Tibial artery (tissue), 4 donors: ENCODE measurements around the gene PXT1.
A peak's percentile ranks its signal among the peaks of the same experiment; 100 is the strongest.

Source experiments
- DNase-seq, 2 donors: peaks; one replicate each; pipeline ENCODE4 v3.0.0-alpha.2; 2019
- H3K27ac ChIP-seq, 2 donors: fragments of 200-600 bp; sonication (generic) in 1 of 2; 1 replicate in 1 of 2; 2 replicates in 1 of 2; pipeline ENCODE4 v1.5.1; 2018 to 2019; ENCODE audit warnings: mild to moderate bottlenecking in 1 of 2
- H3K27me3 ChIP-seq, 2 donors: fragments of 200-600 bp; sonication (generic) in 1 of 2; one replicate each; pipeline versions ENCODE4 v1.5.1 to v1.6.0; 2016 to 2019
- H3K36me3 ChIP-seq, 3 donors: fragments of 200-600 bp; sonication (generic) in 2 of 3; one replicate each; pipeline ENCODE4 v1.5.1; 2016 to 2019; ENCODE audit warnings: mild to moderate bottlenecking in 2 of 3
- H3K4me1 ChIP-seq, 4 donors: fragments of 200-600 bp; sonication (generic) in 2 of 4; 1 replicate in 3 of 4; 2 replicates in 1 of 4; pipeline ENCODE4 v1.5.1; 2016 to 2019
- H3K4me3 ChIP-seq, 2 donors: fragments of 200-600 bp; sonication (generic) in 1 of 2; 1 replicate in 1 of 2; 2 replicates in 1 of 2; pipeline ENCODE4 v1.5.1; 2018 to 2019; ENCODE audit warnings: mild to moderate bottlenecking in 2 of 2
- H3K9me3 ChIP-seq, 3 donors: fragments of 200-600 bp; sonication (generic) in 1 of 3; one replicate each; pipeline ENCODE4 v1.5.1; 2016 to 2019
- intact Hi-C: fragments of 100-400 bp; cut with DNase I; formaldehyde crosslinking; loops from one replicate; pipeline ENCODE4 v1.15.0; 2023; ENCODE audit warnings: low total_unique reads
- TF ChIP-seq, protein P1 (sequence below), 2 experiments: fragments of 200-600 bp in 1 of 2; fragments of 450-650 bp in 1 of 2; IDR thresholded peaks; one replicate each; pipeline ENCODE4 v1.5.1; 2017 to 2019; ENCODE audit warnings: antibody characterized with exemption in 2 of 2, mild to moderate bottlenecking in 1 of 2, moderate library complexity in 1 of 2

PXT1 gene

DNA sequence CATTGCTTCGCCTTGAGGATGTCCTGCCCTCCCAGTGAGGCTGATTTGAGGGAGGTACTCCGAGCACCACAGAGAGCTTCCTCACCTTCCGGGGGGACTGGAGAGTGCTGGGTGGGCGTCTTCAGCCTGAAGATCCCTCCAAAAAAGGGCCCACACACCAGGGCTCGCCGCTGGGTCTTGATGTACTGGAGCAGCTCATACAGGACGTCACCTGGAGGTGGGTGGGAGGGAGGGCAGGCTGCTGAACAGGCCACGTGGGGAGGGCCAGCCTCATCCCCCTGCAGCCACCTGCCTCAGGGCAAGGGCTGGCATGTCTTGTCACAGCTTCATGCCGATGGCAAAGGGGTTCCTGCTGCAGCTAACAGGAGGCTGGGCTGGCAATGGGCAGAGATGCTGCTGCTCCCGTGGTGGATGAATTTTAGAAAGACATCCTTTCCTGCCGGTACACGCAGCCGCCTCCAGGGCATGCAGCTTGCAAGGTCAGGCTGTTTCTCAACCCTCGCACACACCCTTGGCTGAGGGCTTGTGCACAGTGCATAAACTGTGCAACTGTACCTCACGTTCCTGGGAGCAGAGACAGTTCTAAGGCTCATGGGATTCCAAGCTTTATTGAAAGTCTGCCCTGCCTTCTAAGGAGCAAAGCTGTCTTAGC, 69.2 kb downstream of the PXT1 start:
- no peak overlapping the region for H3K4me3 ChIP-seq
- no peaks in the 10 kb centered on the region for H3K27me3 ChIP-seq
- no peak overlapping the region for H3K27ac ChIP-seq
- no peak for DNase-seq
- no peaks in the 10 kb centered on the region for H3K9me3 ChIP-seq
- no peaks in the 10 kb centered on the region for H3K36me3 ChIP-seq
- peaks cover 0 to 13% (median 2%) of the 10 kb centered on the region in 4 donors for H3K4me1 ChIP-seq
- TF ChIP-seq, protein P1, sequence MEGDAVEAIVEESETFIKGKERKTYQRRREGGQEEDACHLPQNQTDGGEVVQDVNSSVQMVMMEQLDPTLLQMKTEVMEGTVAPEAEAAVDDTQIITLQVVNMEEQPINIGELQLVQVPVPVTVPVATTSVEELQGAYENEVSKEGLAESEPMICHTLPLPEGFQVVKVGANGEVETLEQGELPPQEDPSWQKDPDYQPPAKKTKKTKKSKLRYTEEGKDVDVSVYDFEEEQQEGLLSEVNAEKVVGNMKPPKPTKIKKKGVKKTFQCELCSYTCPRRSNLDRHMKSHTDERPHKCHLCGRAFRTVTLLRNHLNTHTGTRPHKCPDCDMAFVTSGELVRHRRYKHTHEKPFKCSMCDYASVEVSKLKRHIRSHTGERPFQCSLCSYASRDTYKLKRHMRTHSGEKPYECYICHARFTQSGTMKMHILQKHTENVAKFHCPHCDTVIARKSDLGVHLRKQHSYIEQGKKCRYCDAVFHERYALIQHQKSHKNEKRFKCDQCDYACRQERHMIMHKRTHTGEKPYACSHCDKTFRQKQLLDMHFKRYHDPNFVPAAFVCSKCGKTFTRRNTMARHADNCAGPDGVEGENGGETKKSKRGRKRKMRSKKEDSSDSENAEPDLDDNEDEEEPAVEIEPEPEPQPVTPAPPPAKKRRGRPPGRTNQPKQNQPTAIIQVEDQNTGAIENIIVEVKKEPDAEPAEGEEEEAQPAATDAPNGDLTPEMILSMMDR (IDR thresholded peaks at IDR 0.05), result no peak
- intact Hi-C loops, result no loop called here

DNA sequence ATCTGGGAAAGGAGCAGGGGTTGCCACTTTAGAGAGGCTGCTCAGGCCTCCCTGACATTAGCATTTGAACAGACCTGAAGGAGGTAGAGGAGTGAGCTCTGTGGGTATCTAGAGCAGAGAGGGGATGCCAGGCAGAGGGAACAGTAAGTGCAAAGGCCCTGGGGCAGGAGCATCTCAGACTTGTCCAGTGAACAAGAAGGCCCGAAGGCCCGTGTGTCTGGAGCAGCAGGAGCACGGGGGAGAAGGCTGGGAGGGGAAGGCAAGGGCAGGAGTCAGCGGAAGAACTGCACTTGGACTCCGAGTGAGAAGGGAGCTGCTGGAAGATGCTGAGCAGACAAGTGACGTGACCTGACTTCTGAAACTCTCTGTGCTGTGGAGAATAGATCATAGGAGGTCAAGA, 70.6 kb downstream of the PXT1 start:
- peak in 1 of 2 donors; percentile 54 for DNase-seq
- H3K27ac ChIP-seq, result no peak overlapping the region
- peaks cover 0 to 2% (median 0%) of the 10 kb centered on the region in 4 donors for H3K4me1 ChIP-seq
- H3K27me3 ChIP-seq, result no peaks in the 10 kb centered on the region
- TF ChIP-seq, protein P1 (IDR thresholded peaks at IDR 0.05), result no peak
- no peaks in the 10 kb centered on the region for H3K36me3 ChIP-seq
- intact Hi-C loops, result no loop called here
- no peak overlapping the region for H3K4me3 ChIP-seq
- no peaks in the 10 kb centered on the region for H3K9me3 ChIP-seq

DNA sequence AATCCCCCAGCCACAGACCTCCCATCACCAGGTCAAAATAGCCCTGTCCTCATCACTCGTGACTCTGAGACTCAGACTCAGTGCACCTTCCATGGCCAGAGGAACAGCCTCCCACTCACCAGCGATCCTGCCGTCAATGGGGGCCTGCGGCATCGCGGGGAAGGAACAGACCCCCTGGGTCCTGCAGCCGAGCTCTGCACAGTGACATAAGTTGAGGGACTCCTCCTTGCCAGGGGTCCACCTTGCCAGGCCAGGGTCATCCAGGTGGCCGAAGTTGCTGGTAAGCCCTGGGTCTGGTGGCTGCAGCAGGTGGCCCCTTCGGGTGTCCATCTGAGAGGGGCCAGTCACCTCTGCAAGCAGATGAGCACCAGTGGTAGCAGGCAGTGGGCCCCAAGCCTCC, 71.4 kb downstream of the PXT1 start:
- Histone ChIP-seq H3K4me1 (no peaks in the 10 kb centered on the region), H3K36me3 (no peaks in the 10 kb centered on the region), H3K27ac (no peak overlapping the region), H3K9me3 (no peaks in the 10 kb centered on the region), H3K4me3 (no peak overlapping the region), H3K27me3 (no peaks in the 10 kb centered on the region)
- intact Hi-C loops, result no loop called here
- DNase-seq, result peak in 1 of 2 donors; percentile 54
- TF ChIP-seq, protein P1 (IDR thresholded peaks at IDR 0.05), result no peak

DNA sequence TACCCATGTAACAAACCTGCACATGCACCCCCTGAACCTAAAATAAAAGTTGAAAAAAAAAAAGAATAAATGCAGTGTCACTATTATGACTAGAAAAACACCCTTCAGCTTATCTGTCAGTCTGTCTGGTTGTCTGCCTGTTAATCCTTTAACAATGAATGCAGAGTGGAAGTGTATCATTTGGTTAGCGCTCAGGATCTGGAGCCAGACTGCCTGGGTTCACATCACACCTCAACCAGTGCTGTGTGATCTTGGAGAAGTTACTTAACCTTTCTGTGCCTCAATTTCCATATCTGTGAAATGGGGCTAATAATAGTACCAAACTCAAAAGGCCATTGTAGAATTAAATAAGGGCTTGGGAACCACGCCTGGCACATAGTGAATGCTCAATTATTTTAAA, 72.0 kb downstream of the PXT1 start:
- Histone ChIP-seq H3K36me3 (no peaks in the 10 kb centered on the region), H3K9me3 (no peaks in the 10 kb centered on the region), H3K4me1 (no peaks in the 10 kb centered on the region), H3K4me3 (no peak overlapping the region), H3K27me3 (no peaks in the 10 kb centered on the region), H3K27ac (no peak overlapping the region)
- TF ChIP-seq, protein P1 (IDR thresholded peaks at IDR 0.05), result no peak
- no peak for DNase-seq
- intact Hi-C loops, result no loop called here

DNA sequence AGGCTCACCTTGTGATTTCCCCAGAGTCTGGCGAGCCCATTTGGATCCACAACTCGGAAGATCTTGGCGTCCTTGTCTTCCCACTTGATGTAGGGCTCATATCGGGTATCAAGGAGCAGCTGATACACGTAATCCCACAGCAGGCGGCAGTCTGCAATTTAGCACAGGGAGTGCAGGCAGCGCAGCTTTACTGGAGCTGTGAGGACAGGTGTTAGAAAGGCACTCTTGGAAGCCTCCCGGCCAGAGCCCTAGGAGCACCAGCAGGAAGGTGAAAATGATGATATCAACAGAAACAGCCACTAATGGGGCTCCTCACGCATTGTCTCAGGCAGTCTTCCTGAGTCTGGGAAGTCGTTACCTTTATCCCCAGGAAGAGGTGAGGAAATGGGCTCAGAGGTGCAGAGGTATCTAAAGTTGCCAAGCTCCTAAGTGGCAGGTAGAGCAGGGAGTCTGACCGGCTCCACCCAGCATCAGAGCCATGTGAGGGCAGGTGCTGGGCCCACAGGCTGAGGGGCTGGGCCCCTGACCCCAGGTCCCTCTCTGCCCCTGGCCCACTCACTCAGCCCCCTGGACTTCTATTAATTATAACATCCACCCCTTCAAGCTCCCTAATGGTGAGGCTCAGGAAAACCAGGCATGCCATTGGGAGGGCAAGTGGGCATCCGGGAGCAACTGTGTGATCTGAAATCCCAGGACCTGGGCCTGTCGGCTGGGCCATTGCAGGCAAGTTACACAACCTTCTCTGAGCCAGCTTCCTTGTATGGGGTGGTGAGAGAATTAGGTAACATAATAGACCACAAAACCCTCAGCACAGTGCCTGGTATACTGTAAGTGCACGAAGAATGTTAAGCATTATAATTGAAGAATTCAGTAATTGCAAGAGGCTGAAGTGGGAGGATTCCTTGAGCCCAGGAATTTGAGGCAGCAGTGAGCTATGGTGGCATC, 73.5 kb downstream of the PXT1 start:
- TF ChIP-seq, protein P1 (IDR thresholded peaks at IDR 0.05), result no peak
- peak in 1 of 2 donors; percentile 23 for DNase-seq
- Histone ChIP-seq H3K4me3 (no peak overlapping the region), H3K9me3 (no peaks in the 10 kb centered on the region), H3K27me3 (no peaks in the 10 kb centered on the region), H3K4me1 (no peaks in the 10 kb centered on the region), H3K27ac (no peak overlapping the region), H3K36me3 (no peaks in the 10 kb centered on the region)
- intact Hi-C loops, result no loop called here
